ENCODE data around the gene CAMK4. TPM values are rescaled to one million over a fixed set of nuclear protein-coding genes. Genes with fewer than 3 reads are reported as not detected.

The CAMK4 gene
- total and polyA plus RNA-seq, 9 of the 15 experiments (the other 6 are each of a cell fraction or from before 2014, with no cell fraction given) = 0.35 TPM; not detected in 8

DNA sequence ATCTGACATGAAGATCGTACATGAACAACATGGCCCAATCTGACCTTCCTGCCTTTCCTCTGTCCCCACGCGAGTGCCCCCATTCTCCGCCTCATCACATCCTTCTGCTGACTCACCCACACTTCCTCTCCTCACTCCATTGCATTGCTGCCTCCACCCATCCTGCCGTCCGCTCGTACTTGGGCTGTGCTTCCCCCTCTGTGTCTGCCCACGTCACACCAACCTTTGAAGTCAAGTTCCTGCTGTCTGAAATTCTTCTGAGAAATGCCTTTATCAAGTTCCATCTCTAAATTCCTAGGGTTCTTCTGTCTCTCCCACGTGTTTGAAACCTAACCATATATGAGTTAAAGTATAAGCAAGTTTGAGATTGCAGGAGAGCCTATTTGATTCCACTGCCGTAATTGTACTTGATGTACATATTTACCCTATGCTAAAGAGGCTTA, 306.1 kb downstream of the CAMK4 start (continued):
- TF ChIP-seq NRF1 (conservative IDR thresholded peaks at IDR 0.05 in 1 of 2, IDR thresholded peaks at IDR 0.05 in 1 of 2) (0 out of 4 replicates have a peak, but pooled peaks of 1 of the 2 experiments have one; percentile 20), PML (IDR thresholded peaks at IDR 0.05; ENCODE audit: low read length) (no peak), NFRKB (IDR thresholded peaks at IDR 0.05; ENCODE audit: low read depth) (peak; percentile 89), POLR2AphosphoS2 (IDR thresholded peaks at IDR 0.05; ENCODE audit: low read length) (no peak), RBM39 (optimal IDR thresholded peaks at IDR 0.05; ENCODE audit: low read depth, low read length) (no peak), CBX3 (IDR thresholded peaks at IDR 0.05; ENCODE audit: borderline replicate concordance in 1 of 2, low read length in 2 of 2) (peak in 1 of 2 experiments; percentile 97; a peak in 2 of 3 replicates), MTA3 (IDR thresholded peaks at IDR 0.05; ENCODE audit: borderline replicate concordance) (peak; percentile 73; the same call in 1 of the 2 replicates), ZC3H11A (IDR thresholded peaks at IDR 0.05; ENCODE audit: low read depth, low read length) (no peak), FOXA1 (IDR thresholded peaks at IDR 0.05; ENCODE audit: borderline replicate concordance) (no peak), ZKSCAN3 (CRISPR knock-in tag; IDR thresholded peaks at IDR 0.05) (no peak), ZNF143 (CRISPR knock-in tag; IDR thresholded peaks at IDR 0.05) (no peak), CEBPG (CRISPR knock-in tag; IDR thresholded peaks at IDR 0.05) (no peak), CEBPG (tag; conservative IDR thresholded peaks at IDR 0.05 in 1 of 2, IDR thresholded peaks at IDR 0.05 in 1 of 2) (0 out of 4 replicates have a peak, but pooled peaks of 1 of the 2 experiments have one; percentile 13), BCOR (IDR thresholded peaks at IDR 0.05) (0 out of 2 replicates have a peak, but pooled peaks have one; percentile 36), CCAR2 (IDR thresholded peaks at IDR 0.05; ENCODE audit: low read depth, low read length) (no peak), ZNF23 (CRISPR knock-in tag; IDR thresholded peaks at IDR 0.05) (no peak), XRCC5 (IDR thresholded peaks at IDR 0.05; ENCODE audit: low read depth, low read length) (no peak), ZNF316 (IDR thresholded peaks at IDR 0.05) (peak; percentile 97)
- TF ChIP-seq, protein P1, sequence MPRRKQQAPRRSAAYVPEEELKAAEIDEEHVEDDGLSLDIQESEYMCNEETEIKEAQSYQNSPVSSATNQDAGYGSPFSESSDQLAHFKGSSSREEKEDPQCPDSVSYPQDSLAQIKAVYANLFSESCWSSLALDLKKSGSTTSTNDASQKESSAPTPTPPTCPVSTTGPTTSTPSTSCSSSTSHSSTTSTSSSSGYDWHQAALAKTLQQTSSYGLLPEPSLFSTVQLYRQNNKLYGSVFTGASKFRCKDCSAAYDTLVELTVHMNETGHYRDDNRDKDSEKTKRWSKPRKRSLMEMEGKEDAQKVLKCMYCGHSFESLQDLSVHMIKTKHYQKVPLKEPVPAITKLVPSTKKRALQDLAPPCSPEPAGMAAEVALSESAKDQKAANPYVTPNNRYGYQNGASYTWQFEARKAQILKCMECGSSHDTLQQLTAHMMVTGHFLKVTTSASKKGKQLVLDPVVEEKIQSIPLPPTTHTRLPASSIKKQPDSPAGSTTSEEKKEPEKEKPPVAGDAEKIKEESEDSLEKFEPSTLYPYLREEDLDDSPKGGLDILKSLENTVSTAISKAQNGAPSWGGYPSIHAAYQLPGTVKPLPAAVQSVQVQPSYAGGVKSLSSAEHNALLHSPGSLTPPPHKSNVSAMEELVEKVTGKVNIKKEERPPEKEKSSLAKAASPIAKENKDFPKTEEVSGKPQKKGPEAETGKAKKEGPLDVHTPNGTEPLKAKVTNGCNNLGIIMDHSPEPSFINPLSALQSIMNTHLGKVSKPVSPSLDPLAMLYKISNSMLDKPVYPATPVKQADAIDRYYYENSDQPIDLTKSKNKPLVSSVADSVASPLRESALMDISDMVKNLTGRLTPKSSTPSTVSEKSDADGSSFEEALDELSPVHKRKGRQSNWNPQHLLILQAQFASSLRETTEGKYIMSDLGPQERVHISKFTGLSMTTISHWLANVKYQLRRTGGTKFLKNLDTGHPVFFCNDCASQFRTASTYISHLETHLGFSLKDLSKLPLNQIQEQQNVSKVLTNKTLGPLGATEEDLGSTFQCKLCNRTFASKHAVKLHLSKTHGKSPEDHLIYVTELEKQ (CRISPR knock-in tag; IDR thresholded peaks at IDR 0.05) = no peak
- TF ChIP-seq, protein P2, sequence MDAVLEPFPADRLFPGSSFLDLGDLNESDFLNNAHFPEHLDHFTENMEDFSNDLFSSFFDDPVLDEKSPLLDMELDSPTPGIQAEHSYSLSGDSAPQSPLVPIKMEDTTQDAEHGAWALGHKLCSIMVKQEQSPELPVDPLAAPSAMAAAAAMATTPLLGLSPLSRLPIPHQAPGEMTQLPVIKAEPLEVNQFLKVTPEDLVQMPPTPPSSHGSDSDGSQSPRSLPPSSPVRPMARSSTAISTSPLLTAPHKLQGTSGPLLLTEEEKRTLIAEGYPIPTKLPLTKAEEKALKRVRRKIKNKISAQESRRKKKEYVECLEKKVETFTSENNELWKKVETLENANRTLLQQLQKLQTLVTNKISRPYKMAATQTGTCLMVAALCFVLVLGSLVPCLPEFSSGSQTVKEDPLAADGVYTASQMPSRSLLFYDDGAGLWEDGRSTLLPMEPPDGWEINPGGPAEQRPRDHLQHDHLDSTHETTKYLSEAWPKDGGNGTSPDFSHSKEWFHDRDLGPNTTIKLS (IDR thresholded peaks at IDR 0.05; ENCODE audit: borderline replicate concordance, low read depth) = peak; percentile 71; the same call in 1 of the 2 replicates
- TF ChIP-seq, protein P3, sequence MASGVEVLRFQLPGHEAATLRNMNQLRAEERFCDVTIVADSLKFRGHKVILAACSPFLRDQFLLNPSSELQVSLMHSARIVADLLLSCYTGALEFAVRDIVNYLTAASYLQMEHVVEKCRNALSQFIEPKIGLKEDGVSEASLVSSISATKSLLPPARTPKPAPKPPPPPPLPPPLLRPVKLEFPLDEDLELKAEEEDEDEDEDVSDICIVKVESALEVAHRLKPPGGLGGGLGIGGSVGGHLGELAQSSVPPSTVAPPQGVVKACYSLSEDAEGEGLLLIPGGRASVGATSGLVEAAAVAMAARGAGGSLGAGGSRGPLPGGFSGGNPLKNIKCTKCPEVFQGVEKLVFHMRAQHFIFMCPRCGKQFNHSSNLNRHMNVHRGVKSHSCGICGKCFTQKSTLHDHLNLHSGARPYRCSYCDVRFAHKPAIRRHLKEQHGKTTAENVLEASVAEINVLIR (CRISPR knock-in tag; IDR thresholded peaks at IDR 0.05) = peak; percentile 66
- TF ChIP-seq, protein P4, sequence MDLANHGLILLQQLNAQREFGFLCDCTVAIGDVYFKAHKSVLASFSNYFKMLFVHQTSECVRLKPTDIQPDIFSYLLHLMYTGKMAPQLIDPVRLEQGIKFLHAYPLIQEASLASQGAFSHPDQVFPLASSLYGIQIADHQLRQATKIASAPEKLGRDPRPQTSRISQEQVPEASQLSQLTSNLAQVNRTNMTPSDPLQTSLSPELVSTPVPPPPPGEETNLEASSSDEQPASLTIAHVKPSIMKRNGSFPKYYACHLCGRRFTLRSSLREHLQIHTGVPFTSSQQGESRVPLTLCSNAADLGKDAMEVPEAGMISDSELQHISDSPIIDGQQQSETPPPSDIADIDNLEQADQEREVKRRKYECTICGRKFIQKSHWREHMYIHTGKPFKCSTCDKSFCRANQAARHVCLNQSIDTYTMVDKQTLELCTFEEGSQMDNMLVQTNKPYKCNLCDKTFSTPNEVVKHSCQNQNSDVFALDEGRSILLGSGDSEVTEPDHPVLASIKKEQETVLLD (IDR thresholded peaks at IDR 0.05) = peak; percentile 78; the same call in 1 of the 2 replicates
